SK-N-SH treated with all-trans-retinoic acid at 6 μM for 48 hours (cell line): ENCODE data around the gene ZNF292.

Experiments used
- CREB5 ChIP-seq: fragments of 250-450 bp; sonication (Bioruptor Pico); IDR thresholded peaks from 2 replicates; pipeline ENCODE4 v1.5.1; 2020; ENCODE audit warnings: low read depth, mild to moderate bottlenecking, moderate library complexity
- CSDC2 ChIP-seq: fragments of 250-450 bp; sonication (Bioruptor Pico); IDR thresholded peaks from 2 replicates; pipeline ENCODE4 v1.5.0; 2020; ENCODE audit warnings: mild to moderate bottlenecking, moderate library complexity
- ESRRG ChIP-seq: fragments of 250-450 bp; sonication (Bioruptor Pico); IDR thresholded peaks from 2 replicates; pipeline ENCODE4 v1.6.1; 2021; ENCODE audit warnings: mild to moderate bottlenecking
- OSR1 ChIP-seq: fragments of 250-450 bp; sonication (Bioruptor Pico); IDR thresholded peaks from 2 replicates; pipeline ENCODE4 v1.8.0; 2022; ENCODE audit warnings: moderate library complexity, mild to moderate bottlenecking, inconsistent platforms
- RARB ChIP-seq: fragments of 250-450 bp; sonication (Bioruptor Pico); IDR thresholded peaks from 2 replicates; pipeline ENCODE4 v1.8.0; 2021; ENCODE audit warnings: mild to moderate bottlenecking, moderate library complexity
- TCF4 ChIP-seq: fragments of 250-450 bp; sonication (Bioruptor Pico); IDR thresholded peaks from 2 replicates; pipeline ENCODE4 v1.8.0; 2021; ENCODE audit warnings: mild to moderate bottlenecking, moderate library complexity, borderline replicate concordance
- TOX ChIP-seq: fragments of 250-450 bp; sonication (Bioruptor Pico); IDR thresholded peaks from 2 replicates; pipeline ENCODE4 v1.8.0; 2021; ENCODE audit warnings: mild to moderate bottlenecking, moderate library complexity, borderline replicate concordance
- ZFP3 ChIP-seq: fragments of 250-450 bp; sonication (Bioruptor Pico); IDR thresholded peaks from 2 replicates; pipeline ENCODE4 v1.5.0; 2020; ENCODE audit warnings: mild to moderate bottlenecking, moderate library complexity
- ZFP30 ChIP-seq: fragments of 450-650 bp; formaldehyde crosslinking; IDR thresholded peaks from 2 replicates; pipeline ENCODE4 v1.5.0; 2022; ENCODE audit warnings: mild to moderate bottlenecking, moderate library complexity
- ZNF8 ChIP-seq: fragments of 450-650 bp; formaldehyde crosslinking; IDR thresholded peaks from 2 replicates; pipeline ENCODE4 v1.5.0; 2020; ENCODE audit warnings: mild to moderate bottlenecking, moderate library complexity
- TF ChIP-seq, protein P1 (sequence below): fragments of 250-450 bp; sonication (Bioruptor Pico); IDR thresholded peaks from 2 replicates; pipeline ENCODE4 v1.8.0; 2020; ENCODE audit warnings: mild to moderate bottlenecking, moderate library complexity, borderline replicate concordance
- TF ChIP-seq, protein P2 (sequence below): fragments of 250-450 bp; sonication (Bioruptor Pico); IDR thresholded peaks from 2 replicates; pipeline ENCODE4 v1.5.0; 2020; ENCODE audit warnings: mild to moderate bottlenecking, moderate library complexity

DNA sequence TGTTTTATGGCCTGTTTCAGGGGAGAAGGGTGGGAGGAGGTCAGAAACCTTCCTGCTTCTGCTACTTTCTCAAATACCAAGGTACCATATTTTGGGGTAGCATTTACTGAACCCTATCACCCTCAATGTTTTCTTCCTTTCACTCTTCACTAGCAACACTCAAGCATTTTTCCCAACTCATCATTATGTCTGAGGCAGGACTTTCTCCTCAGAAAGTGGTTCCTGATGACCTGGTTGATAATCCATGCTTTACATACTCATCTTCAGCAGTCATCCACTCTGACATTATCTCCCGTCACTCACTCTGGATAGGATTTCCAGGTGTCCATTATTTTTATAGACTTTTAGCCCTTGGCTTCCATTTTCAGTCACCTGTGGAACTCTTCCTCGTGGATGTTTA lies 21.1 kb downstream of the ZNF292 start:
- no peak for TF ChIP-seq OSR1 (CRISPR knock-in tag)
- TF ChIP-seq, protein P1, sequence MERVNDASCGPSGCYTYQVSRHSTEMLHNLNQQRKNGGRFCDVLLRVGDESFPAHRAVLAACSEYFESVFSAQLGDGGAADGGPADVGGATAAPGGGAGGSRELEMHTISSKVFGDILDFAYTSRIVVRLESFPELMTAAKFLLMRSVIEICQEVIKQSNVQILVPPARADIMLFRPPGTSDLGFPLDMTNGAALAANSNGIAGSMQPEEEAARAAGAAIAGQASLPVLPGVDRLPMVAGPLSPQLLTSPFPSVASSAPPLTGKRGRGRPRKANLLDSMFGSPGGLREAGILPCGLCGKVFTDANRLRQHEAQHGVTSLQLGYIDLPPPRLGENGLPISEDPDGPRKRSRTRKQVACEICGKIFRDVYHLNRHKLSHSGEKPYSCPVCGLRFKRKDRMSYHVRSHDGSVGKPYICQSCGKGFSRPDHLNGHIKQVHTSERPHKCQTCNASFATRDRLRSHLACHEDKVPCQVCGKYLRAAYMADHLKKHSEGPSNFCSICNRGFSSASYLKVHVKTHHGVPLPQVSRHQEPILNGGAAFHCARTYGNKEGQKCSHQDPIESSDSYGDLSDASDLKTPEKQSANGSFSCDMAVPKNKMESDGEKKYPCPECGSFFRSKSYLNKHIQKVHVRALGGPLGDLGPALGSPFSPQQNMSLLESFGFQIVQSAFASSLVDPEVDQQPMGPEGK, result no peak
- no peak for TF ChIP-seq TOX (CRISPR knock-in tag)
- TF ChIP-seq RARB (CRISPR knock-in tag), result no peak
- no peak for TF ChIP-seq CREB5 (CRISPR knock-in tag)
- no peak for TF ChIP-seq ESRRG (CRISPR knock-in tag)
- TF ChIP-seq ZNF8, result no peak
- TF ChIP-seq TCF4, result no peak
- no peak for TF ChIP-seq ZFP3 (CRISPR knock-in tag)
- no peak for TF ChIP-seq ZFP30 (CRISPR knock-in tag)
- TF ChIP-seq, protein P2, sequence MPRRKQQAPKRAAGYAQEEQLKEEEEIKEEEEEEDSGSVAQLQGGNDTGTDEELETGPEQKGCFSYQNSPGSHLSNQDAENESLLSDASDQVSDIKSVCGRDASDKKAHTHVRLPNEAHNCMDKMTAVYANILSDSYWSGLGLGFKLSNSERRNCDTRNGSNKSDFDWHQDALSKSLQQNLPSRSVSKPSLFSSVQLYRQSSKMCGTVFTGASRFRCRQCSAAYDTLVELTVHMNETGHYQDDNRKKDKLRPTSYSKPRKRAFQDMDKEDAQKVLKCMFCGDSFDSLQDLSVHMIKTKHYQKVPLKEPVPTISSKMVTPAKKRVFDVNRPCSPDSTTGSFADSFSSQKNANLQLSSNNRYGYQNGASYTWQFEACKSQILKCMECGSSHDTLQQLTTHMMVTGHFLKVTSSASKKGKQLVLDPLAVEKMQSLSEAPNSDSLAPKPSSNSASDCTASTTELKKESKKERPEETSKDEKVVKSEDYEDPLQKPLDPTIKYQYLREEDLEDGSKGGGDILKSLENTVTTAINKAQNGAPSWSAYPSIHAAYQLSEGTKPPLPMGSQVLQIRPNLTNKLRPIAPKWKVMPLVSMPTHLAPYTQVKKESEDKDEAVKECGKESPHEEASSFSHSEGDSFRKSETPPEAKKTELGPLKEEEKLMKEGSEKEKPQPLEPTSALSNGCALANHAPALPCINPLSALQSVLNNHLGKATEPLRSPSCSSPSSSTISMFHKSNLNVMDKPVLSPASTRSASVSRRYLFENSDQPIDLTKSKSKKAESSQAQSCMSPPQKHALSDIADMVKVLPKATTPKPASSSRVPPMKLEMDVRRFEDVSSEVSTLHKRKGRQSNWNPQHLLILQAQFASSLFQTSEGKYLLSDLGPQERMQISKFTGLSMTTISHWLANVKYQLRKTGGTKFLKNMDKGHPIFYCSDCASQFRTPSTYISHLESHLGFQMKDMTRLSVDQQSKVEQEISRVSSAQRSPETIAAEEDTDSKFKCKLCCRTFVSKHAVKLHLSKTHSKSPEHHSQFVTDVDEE (CRISPR knock-in tag), result no peak
- TF ChIP-seq CSDC2 (CRISPR knock-in tag), result no peak
